ENCODE results near the gene SORL1.
A peak's percentile ranks its signal among the peaks of the same experiment; 100 is the strongest.

SORL1 gene

GRCh38 chr11:121508449-121508848 is 56.3 kb downstream of the SORL1 start:
- no peak for DNase-seq

- DNase-seq, result no peak
These were observed 58.3 kb downstream of the SORL1 start for GRCh38 chr11:121510438-121510837.

- DNase-seq, result no peak
These were observed 60.7 kb downstream of the SORL1 start for GRCh38 chr11:121512468-121513465.

- no peak for DNase-seq
These were observed 61.7 kb downstream of the SORL1 start for GRCh38 chr11:121513807-121514206.

GRCh38 chr11:121514432-121515334 is 62.6 kb downstream of the SORL1 start:
- no peak for DNase-seq

GRCh38 chr11:121515335-121515671 is 63.2 kb downstream of the SORL1 start:
- no peak for DNase-seq

GRCh38 chr11:121517996-121518395 is 65.9 kb downstream of the SORL1 start:
- DNase-seq, result no peak

- peak; percentile 74 for DNase-seq
These were observed 68.4 kb downstream of the SORL1 start for GRCh38 chr11:121520243-121521144.

GRCh38 chr11:121521145-121522042 is 69.3 kb downstream of the SORL1 start:
- peak; percentile 25 for DNase-seq

GRCh38 chr11:121522043-121522941 is 70.2 kb downstream of the SORL1 start:
- DNase-seq, result peak; percentile 58

GRCh38 chr11:121523581-121524232 is 71.6 kb downstream of the SORL1 start:
- no peak for DNase-seq

- DNase-seq, result peak; percentile 21
These were observed 72.1 kb downstream of the SORL1 start for GRCh38 chr11:121524233-121524631.

GRCh38 chr11:121525376-121525775 is 73.3 kb downstream of the SORL1 start:
- no peak for DNase-seq

GRCh38 chr11:121530257-121530656 is 78.1 kb downstream of the SORL1 start:
- DNase-seq, result no peak

- no peak for DNase-seq
These were observed 81.5 kb downstream of the SORL1 start for GRCh38 chr11:121533601-121534000.

- DNase-seq, result peak; percentile 27
These were observed 82.3 kb downstream of the SORL1 start for GRCh38 chr11:121534131-121535093.

GRCh38 chr11:121535129-121535796 is 83.1 kb downstream of the SORL1 start:
- no peak for DNase-seq

GRCh38 chr11:121536126-121536525 is 84.0 kb downstream of the SORL1 start:
- DNase-seq, result no peak
